ENCODE measurements around the gene TRPM5.

- TF ChIP-seq CTCF (conservative IDR thresholded peaks at IDR 0.05; ENCODE audit: low read depth, low read length) (no peak), EZH2 (IDR thresholded peaks at IDR 0.05; ENCODE audit: borderline replicate concordance, low read depth, low read length, poor library complexity, severe bottlenecking) (no peak)
Measured at GRCh38 chr11:2415171-2415570, 29.1 kb downstream of the TRPM5 start.
